DOHH2 (cell line): ENCODE measurements around the gene CELA2A.
"Not testable (repeated sequence)": the region's sequence is repeated elsewhere in the genome, so short reads cannot be mapped to it uniquely, and the experiment has no call there.

Experiments
- H3F3A ChIP-seq: fragments of 200-600 bp; sonication (generic), shearing (Covaris generic); 2 replicates; pipeline ENCODE4 v1.6.0; 2016; ENCODE audit warnings: antibody characterized with exemption, mild to moderate bottlenecking; ENCODE audit not compliant: control insufficient read depth, insufficient read depth
- H3K27ac ChIP-seq: fragments of 200-600 bp; sonication (generic); 2 replicates; pipeline ENCODE4 v1.5.1; 2014; ENCODE audit warnings: low read depth, mild to moderate bottlenecking, low read length, moderate library complexity
- H3K27me3 ChIP-seq: fragments of 200-600 bp; sonication (generic); 2 replicates; pipeline ENCODE4 v1.6.1; 2014; ENCODE audit warnings: mild to moderate bottlenecking, low read length, mixed read lengths; ENCODE audit not compliant: control insufficient read depth
- H3K36me3 ChIP-seq: fragments of 200-600 bp; sonication (generic); 2 replicates; pipeline ENCODE4 v1.6.1; 2014; ENCODE audit warnings: mild to moderate bottlenecking, low read length, moderate library complexity, mixed read lengths; ENCODE audit not compliant: control insufficient read depth
- H3K4me1 ChIP-seq: fragments of 200-600 bp; sonication (generic); 2 replicates; pipeline ENCODE4 v1.6.1; 2014; ENCODE audit warnings: mild to moderate bottlenecking, low read length, mixed read lengths; ENCODE audit not compliant: control insufficient read depth
- H3K4me2 ChIP-seq: fragments of 200-600 bp; sonication (generic); 2 replicates; pipeline ENCODE4 v1.6.0; 2014; ENCODE audit warnings: mild to moderate bottlenecking, low read length, moderate library complexity
- H3K4me3 ChIP-seq: fragments of 200-600 bp; sonication (generic); 2 replicates; pipeline ENCODE4 v1.5.1; 2014; ENCODE audit warnings: mild to moderate bottlenecking, low read length, mixed read lengths
- H3K79me2 ChIP-seq: fragments of 200-600 bp; sonication (generic); 2 replicates; pipeline ENCODE4 v1.6.1; 2014; ENCODE audit warnings: mild to moderate bottlenecking, low read length, mixed read lengths; ENCODE audit not compliant: control insufficient read depth
- H3K9me2 ChIP-seq: fragments of 200-600 bp; sonication (generic); replicated peaks from 2 replicates; pipeline ENCODE4 v1.6.1; 2014; ENCODE audit warnings: mild to moderate bottlenecking, low read length, mixed read lengths; ENCODE audit not compliant: control insufficient read depth
- H3K9me3 ChIP-seq: fragments of 200-600 bp; sonication (generic); 2 replicates; pipeline ENCODE4 v1.6.1; 2014; ENCODE audit warnings: antibody characterized with exemption, low read length, mixed read lengths; ENCODE audit not compliant: control insufficient read depth, insufficient read depth
- H4K20me1 ChIP-seq: fragments of 200-600 bp; sonication (generic); 2 replicates; pipeline ENCODE4 v1.6.0; 2014; ENCODE audit warnings: low read depth, mild to moderate bottlenecking, antibody characterized with exemption, low read length, moderate library complexity; ENCODE audit not compliant: control insufficient read depth, insufficient read depth
- CTCF ChIP-seq: fragments of 200-600 bp; sonication (generic); IDR thresholded peaks from one replicate; pipeline ENCODE4 v1.5.1; 2014; ENCODE audit warnings: antibody characterized with exemption, mild to moderate bottlenecking, low read depth, low read length; ENCODE audit not compliant: poor library complexity, severe bottlenecking
- EZH2phosphoT487 ChIP-seq: fragments of 200-600 bp; sonication (generic); IDR thresholded peaks from 2 replicates; pipeline ENCODE4 v1.6.1; 2017; ENCODE audit warnings: borderline replicate concordance, mild to moderate bottlenecking, antibody characterized with exemption, low read length, moderate library complexity, mixed read lengths

CELA2A gene

GRCh38 chr1:15488371-15488770 is 31.8 kb downstream of the CELA2A start:
- Histone ChIP-seq H3K9me2 (no peaks in the 10 kb centered on the region), H3K27ac (no peak overlapping the region), H3K36me3 (no peaks in the 10 kb centered on the region), H3K4me2 (no peak overlapping the region), H3K79me2 (no peaks in the 10 kb centered on the region), H3K4me1 (no peaks in the 10 kb centered on the region), H3K4me3 (no peak overlapping the region), H3K9me3 (no peaks in the 10 kb centered on the region), H3F3A (no peaks in the 10 kb centered on the region), H4K20me1 (no peaks in the 10 kb centered on the region), H3K27me3 (no peaks in the 10 kb centered on the region)
- TF ChIP-seq EZH2phosphoT487 (no peak), CTCF (no peak)

GRCh38 chr1:15489052-15489736 is 32.7 kb downstream of the CELA2A start:
- H4K20me1 ChIP-seq, result no peaks in the 10 kb centered on the region
- H3K9me3 ChIP-seq, result no peaks in the 10 kb centered on the region
- H3K4me1 ChIP-seq, result no peaks in the 10 kb centered on the region
- H3K4me3 ChIP-seq, result no peak overlapping the region
- H3K27ac ChIP-seq, result no peak overlapping the region
- no peaks in the 10 kb centered on the region for H3K79me2 ChIP-seq
- no peaks in the 10 kb centered on the region for H3K36me3 ChIP-seq
- no peaks in the 10 kb centered on the region for H3K9me2 ChIP-seq
- H3K4me2 ChIP-seq, result no peak overlapping the region
- H3F3A ChIP-seq, result no peaks in the 10 kb centered on the region
- H3K27me3 ChIP-seq, result no peaks in the 10 kb centered on the region
- TF ChIP-seq EZH2phosphoT487, result no peak
- TF ChIP-seq CTCF, result no peak

GRCh38 chr1:15491010-15491409 is 34.5 kb downstream of the CELA2A start:
- H3K9me3 ChIP-seq, H3K27me3 ChIP-seq, H3F3A ChIP-seq, H3K27ac ChIP-seq, H3K4me1 ChIP-seq, H3K79me2 ChIP-seq, H4K20me1 ChIP-seq, H3K4me2 ChIP-seq, H3K9me2 ChIP-seq, H3K36me3 ChIP-seq, H3K4me3 ChIP-seq: not testable (repeated sequence)

GRCh38 chr1:15492596-15492995 is 36.1 kb downstream of the CELA2A start:
- H3K27ac ChIP-seq, result no peak overlapping the region
- no peaks in the 10 kb centered on the region for H4K20me1 ChIP-seq
- no peaks in the 10 kb centered on the region for H3K9me2 ChIP-seq
- no peaks in the 10 kb centered on the region for H3K9me3 ChIP-seq
- no peaks in the 10 kb centered on the region for H3K27me3 ChIP-seq
- no peaks in the 10 kb centered on the region for H3F3A ChIP-seq
- no peaks in the 10 kb centered on the region for H3K36me3 ChIP-seq
- no peak overlapping the region for H3K4me2 ChIP-seq
- H3K79me2 ChIP-seq, result no peaks in the 10 kb centered on the region
- TF ChIP-seq EZH2phosphoT487 (no peak), CTCF (no peak)
- H3K4me1 ChIP-seq, result no peaks in the 10 kb centered on the region
- no peak overlapping the region for H3K4me3 ChIP-seq
